Stimulated activated CD4-positive, alpha-beta T cell treated with anti-CD3 and anti-CD28 coated beads, Interleukin-15, amount 100 ng/mL, for 1 hour (primary cell): ENCODE measurements around the gene KSR2.
"Not testable (repeated sequence)": the region's sequence is repeated elsewhere in the genome, so short reads cannot be mapped to it uniquely, and the experiment has no call there.

Experiments
- DNase-seq, 2 donors: peaks; one replicate each; pipeline ENCODE4 v3.0.0-alpha.2; 2020; ENCODE audit warnings: low read depth in 1 of 2, low spot score in 1 of 2

Gene KSR2

GRCh38 chr12:117860787-117861290 is 108.0 kb downstream of the KSR2 start:
- not testable (repeated sequence) for DNase-seq

GRCh38 chr12:117860111-117860510 is 108.7 kb downstream of the KSR2 start:
- DNase-seq: no peak

- DNase-seq: peak; percentile 6 to 20
Measured at GRCh38 chr12:117857632-117858612, 110.9 kb downstream of the KSR2 start.

- DNase-seq: not testable (repeated sequence)
Measured at GRCh38 chr12:117857139-117857538, 111.7 kb downstream of the KSR2 start.

GRCh38 chr12:117855165-117855564 is 113.6 kb downstream of the KSR2 start:
- DNase-seq: no peak

- peak in 1 of 2 donors; percentile 19 for DNase-seq
Measured at GRCh38 chr12:117854339-117855012, 114.3 kb downstream of the KSR2 start.

- no peak for DNase-seq
Measured at GRCh38 chr12:117853600-117853999, 115.2 kb downstream of the KSR2 start.

- no peak for DNase-seq
Measured at GRCh38 chr12:117850048-117850447, 118.7 kb downstream of the KSR2 start.

- DNase-seq: no peak
Measured at GRCh38 chr12:117847371-117847770, 121.4 kb downstream of the KSR2 start.

GRCh38 chr12:117845271-117845904 is 123.4 kb downstream of the KSR2 start:
- DNase-seq: no peak

GRCh38 chr12:117844114-117844830 is 124.5 kb downstream of the KSR2 start:
- no peak for DNase-seq

- no peak for DNase-seq
Measured at GRCh38 chr12:117842630-117843029, 126.2 kb downstream of the KSR2 start.

GRCh38 chr12:117842220-117842619 is 126.6 kb downstream of the KSR2 start:
- no peak for DNase-seq

- no peak for DNase-seq
Measured at GRCh38 chr12:117837737-117838050, 131.1 kb downstream of the KSR2 start.

- DNase-seq: peak; percentile 32 to 66
Measured at GRCh38 chr12:117836999-117837736, 131.6 kb downstream of the KSR2 start.

- DNase-seq: no peak
Measured at GRCh38 chr12:117836476-117836875, 132.3 kb downstream of the KSR2 start.

- no peak for DNase-seq
Measured at GRCh38 chr12:117835156-117835555, 133.6 kb downstream of the KSR2 start.

- DNase-seq: no peak
Measured at GRCh38 chr12:117832459-117833457, 136.0 kb downstream of the KSR2 start.

GRCh38 chr12:117830471-117830870 is 138.3 kb downstream of the KSR2 start:
- DNase-seq: no peak
